Hematopoietic multipotent progenitor cell treated with erythropoietin and hydrocortisone succinate and interleukin-3 and kit ligand, for 4 days (in vitro differentiated cells): ENCODE results near the gene SFT2D2.
A peak's percentile ranks its signal among the peaks of the same experiment; 100 is the strongest.
"Not testable (repeated sequence)": the region's sequence is repeated elsewhere in the genome, so short reads cannot be mapped to it uniquely, and the experiment has no call there.

Experiments used
- DNase-seq: peaks from one replicate; pipeline ENCODE4 v3.0.0-alpha.2; 2015

The SFT2D2 gene

GRCh38 chr1:168225476-168226190 lies at the start of gene SFT2D2:
Gene SFT2D2, plus strand, starts transcription at chr1:168226004. Its CDS starts 76 bp downstream, at chr1:168226080.
- DNase-seq: peak; percentile 93

DNA sequence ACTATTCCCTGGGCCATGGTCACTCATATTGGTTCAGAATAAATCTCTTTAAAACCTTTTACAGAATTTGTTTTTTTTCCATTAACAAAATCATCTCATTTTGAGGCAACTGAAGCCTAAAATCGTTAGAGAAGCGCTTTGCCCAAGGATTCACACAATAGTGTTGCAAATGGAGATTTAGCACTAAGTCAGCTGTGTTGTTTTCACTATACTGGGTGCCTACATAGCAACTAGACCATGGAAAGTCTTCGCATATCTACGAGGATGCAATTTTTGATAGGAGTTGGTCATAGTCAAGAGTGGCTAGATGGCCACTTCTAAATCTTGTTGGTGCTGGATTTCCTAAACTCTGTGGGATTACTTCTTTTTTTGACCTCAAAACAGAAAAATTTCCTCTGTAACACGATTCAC lies 47.6 kb upstream of the SFT2D2 start:
- DNase-seq: no peak

GRCh38 chr1:168178638-168179437 lies 47.0 kb upstream of the SFT2D2 start, which contains the start of gene TIPRL:
Gene TIPRL, plus strand, starts transcription at chr1:168178962. Its CDS starts 116 bp downstream, at chr1:168179078.
- DNase-seq: peak; percentile 99

DNA sequence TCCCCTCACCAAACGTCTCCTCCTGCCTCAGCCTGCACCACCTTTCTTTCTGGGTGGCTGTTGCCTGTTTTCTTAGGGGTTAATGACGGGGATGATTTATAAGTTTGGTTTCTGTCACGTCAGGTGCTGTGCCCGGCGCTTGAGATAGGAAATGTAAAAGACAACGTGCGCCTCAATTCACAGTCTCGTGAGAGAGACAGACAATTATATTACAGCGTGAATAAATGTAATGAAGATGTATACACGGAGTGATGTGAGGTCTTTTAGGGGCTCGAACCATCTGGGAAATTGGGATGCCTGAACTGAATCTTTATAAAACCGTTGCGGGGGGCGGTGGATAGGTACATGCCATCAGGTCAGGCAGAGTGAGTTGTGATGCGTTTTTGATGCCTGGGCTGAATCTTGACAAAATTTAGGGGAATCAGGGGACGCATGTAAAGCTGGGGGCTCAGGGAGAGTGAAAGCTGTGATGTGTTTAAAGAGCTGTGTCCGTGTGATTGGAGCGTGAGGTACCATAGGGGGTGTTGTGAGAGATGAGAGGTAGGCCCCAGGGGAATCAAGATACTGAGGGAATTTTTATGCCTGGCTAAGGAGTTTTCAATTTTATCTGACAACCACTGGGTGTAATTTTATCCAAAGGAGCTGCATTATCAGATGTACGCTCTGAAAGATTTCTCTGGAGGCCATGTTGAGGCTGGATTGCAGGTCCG lies 46.2 kb upstream of the SFT2D2 start:
- DNase-seq: peak; percentile 31

GRCh38 chr1:168180148-168180524 lies 45.7 kb upstream of the SFT2D2 start:
- DNase-seq: peak; percentile 39

GRCh38 chr1:168181063-168181720 lies 44.6 kb upstream of the SFT2D2 start:
- DNase-seq: not testable (repeated sequence)

GRCh38 chr1:168187177-168187576 lies 38.6 kb upstream of the SFT2D2 start:
- DNase-seq: no peak

- DNase-seq: no peak
Observed at GRCh38 chr1:168190403-168190802, 35.4 kb upstream of the SFT2D2 start.

DNA sequence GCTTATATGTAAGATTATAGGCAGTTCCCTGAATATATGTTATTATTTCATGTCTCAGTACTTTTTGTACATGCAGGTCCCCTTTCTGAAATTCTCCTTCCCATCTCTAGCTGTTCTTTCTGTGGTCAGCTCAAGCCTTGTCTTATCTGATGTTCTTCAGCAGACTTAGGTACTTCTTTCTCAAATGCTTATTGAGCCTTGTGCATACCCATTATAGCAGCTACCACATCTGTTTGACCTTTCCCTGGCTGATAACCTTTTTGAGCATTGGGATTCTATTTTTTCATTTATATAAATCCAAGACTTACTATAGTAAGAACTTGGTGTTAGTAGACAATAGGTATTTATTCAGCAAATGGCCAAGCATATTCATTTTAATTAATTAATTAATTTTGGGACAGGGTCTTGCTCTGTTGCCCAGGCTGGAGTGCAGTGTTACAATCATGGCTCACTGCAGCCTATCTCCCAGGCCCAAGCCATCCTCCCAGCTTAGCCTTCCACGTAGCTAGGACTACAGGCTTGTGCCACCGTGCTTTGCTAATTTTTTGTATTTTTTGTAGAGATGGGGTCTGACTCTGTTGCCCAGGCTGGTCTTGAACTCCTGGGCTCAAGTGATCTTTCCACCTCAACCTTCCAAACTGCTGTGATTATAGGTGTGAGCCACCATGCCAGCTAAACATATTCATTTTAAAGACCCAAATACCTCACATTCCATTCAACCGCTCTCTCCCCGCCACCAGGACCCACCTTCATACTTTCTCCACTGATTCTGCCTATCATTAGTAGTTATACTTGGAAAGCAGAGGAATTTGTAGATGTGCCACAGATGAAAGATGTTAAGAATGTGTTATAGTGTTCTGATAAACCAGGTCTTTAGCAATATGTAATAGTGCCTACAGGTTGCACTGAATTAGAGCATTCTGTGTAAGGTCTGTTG lies 30.3 kb upstream of the SFT2D2 start:
- DNase-seq: peak; percentile 39

DNA sequence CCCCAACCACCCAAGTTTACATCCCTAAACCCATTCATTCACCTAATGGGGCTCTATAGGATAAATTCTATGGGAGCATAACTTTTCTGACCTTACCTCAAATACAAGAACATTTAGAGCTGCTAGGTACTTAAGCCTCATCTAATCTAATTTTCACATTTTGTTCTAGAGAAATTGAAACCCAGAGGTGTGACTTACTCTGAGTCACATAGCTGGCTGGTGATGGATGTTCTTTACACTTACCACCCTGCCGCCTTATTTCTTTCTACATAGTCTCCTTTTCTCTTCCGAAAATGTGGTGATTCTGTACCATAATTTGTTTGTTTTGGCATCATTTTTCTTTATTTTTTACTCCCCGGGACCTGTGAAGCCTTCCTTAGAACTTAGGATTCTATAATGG lies 26.7 kb upstream of the SFT2D2 start:
- no peak for DNase-seq

DNA sequence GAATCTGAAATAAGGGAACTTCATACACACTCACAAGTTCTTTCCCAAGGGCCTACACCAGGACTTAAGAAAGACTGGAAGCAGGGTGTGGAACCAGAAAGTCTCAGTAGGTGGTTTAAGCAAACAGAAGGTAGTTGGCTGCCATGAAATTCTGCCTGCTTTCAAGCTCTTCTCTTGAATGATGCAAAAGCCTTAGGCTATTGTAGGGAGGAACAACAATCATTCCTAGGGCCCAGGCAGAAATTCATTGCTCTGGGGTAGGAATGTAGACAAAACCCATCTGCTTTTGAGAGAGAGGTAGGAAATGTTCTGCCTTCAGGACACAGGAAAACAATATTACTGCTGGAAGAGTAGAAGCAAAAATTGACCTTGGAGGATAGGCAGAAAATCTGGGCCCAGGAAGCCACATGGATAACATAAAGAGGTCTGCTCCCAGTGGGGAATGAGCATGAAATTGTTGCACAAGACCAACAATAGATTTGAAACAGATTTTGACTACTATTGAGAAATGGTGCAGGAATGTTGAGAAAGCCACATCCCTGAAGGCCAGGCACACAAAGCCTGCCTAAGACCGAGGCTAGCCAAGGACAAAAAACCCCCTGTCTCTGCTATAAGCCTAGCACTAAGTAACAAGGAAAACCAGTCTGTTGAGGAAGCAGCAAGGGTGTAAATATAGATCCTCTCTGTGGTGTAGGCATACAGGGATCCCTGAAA lies 22.7 kb upstream of the SFT2D2 start:
- no peak for DNase-seq

GRCh38 chr1:168206111-168206510 lies 19.7 kb upstream of the SFT2D2 start:
- DNase-seq: no peak

- DNase-seq: not testable (repeated sequence)
Observed at GRCh38 chr1:168207673-168208072, 18.1 kb upstream of the SFT2D2 start.

- no peak for DNase-seq
Observed at GRCh38 chr1:168210312-168210711, 15.5 kb upstream of the SFT2D2 start.

GRCh38 chr1:168213349-168213748 lies 12.5 kb upstream of the SFT2D2 start:
- no peak for DNase-seq

- no peak for DNase-seq
Observed at GRCh38 chr1:168216171-168216570, 9.6 kb upstream of the SFT2D2 start.

- DNase-seq: no peak
Observed at GRCh38 chr1:168217664-168218063, 8.1 kb upstream of the SFT2D2 start.

GRCh38 chr1:168218658-168219057 lies 7.1 kb upstream of the SFT2D2 start:
- DNase-seq: no peak

- DNase-seq: peak; percentile 43
Observed at GRCh38 chr1:168220470-168220871, 5.3 kb upstream of the SFT2D2 start.

- DNase-seq: no peak
Observed at GRCh38 chr1:168221275-168221674, 4.5 kb upstream of the SFT2D2 start.

- DNase-seq: no peak
Observed at GRCh38 chr1:168223261-168223660, 2.5 kb upstream of the SFT2D2 start.
